Spleen (tissue), 11 donors: ENCODE results near the gene DICER1. TPM values are rescaled to one million over a fixed set of nuclear protein-coding genes. Genes with fewer than 3 reads are reported as not detected.

Experiments
- DNase-seq: peaks from one replicate; pipeline ENCODE4 v3.0.0-alpha.2; 2020
- H3K27ac ChIP-seq, 8 donors: fragments of 200-600 bp; sonication (generic) in 7 of 8; 1 replicate in 4 of 8; 2 replicates in 4 of 8; pipeline versions ENCODE4 v1.5.0 to v1.8.0; 2016 to 2021; ENCODE audit warnings: inconsistent platforms in 4 of 8, mild to moderate bottlenecking in 4 of 8, moderate library complexity in 1 of 8
- H3K27me3 ChIP-seq, 7 donors: fragments of 200-600 bp; sonication (generic) in 6 of 7; replicated peaks in 1 of 7; 1 replicate in 4 of 7; 2 replicates in 3 of 7; pipeline versions ENCODE4 v1.5.0 to v1.8.0; 2016 to 2021; ENCODE audit warnings: inconsistent platforms in 3 of 7, mild to moderate bottlenecking in 1 of 7
- H3K36me3 ChIP-seq, 6 donors: fragments of 200-600 bp; sonication (generic) in 5 of 6; 1 replicate in 4 of 6; 2 replicates in 2 of 6; pipeline versions ENCODE4 v1.5.0 to v1.8.0; 2016 to 2021; ENCODE audit warnings: inconsistent platforms in 2 of 6
- H3K4me1 ChIP-seq, 6 donors: fragments of 200-600 bp; sonication (generic) in 5 of 6; 1 replicate in 3 of 6; 2 replicates in 3 of 6; pipeline versions ENCODE4 v1.5.0 to v1.8.0; 2016 to 2021; ENCODE audit warnings: inconsistent platforms in 3 of 6
- H3K4me3 ChIP-seq, 8 donors: fragments of 200-600 bp; sonication (generic) in 7 of 8; 1 replicate in 4 of 8; 2 replicates in 4 of 8; pipeline versions ENCODE4 v1.5.0 to v1.8.0; 2016 to 2021; ENCODE audit warnings: inconsistent platforms in 4 of 8, mild to moderate bottlenecking in 4 of 8, moderate library complexity in 2 of 8
- H3K9me3 ChIP-seq, 8 donors: fragments of 200-600 bp; sonication (generic) in 7 of 8; 1 replicate in 4 of 8; 2 replicates in 4 of 8; pipeline versions ENCODE4 v1.5.0 to v1.8.0; 2016 to 2021; ENCODE audit warnings: inconsistent platforms in 4 of 8
- CTCF ChIP-seq, 11 experiments: fragments of 200-600 bp in 7 of 11; fragments of 450-650 bp in 4 of 11; sonication (generic) in 4 of 11; IDR thresholded peaks in 8 of 11; conservative IDR thresholded peaks in 3 of 11; 1 replicate in 7 of 11; 2 replicates in 4 of 11; pipeline versions ENCODE4 v1.4.0 to v1.8.0; 2016 to 2021; ENCODE audit warnings: antibody characterized with exemption in 11 of 11, inconsistent platforms in 4 of 11, mild to moderate bottlenecking in 1 of 11
- POLR2A ChIP-seq, 3 donors: fragments of 450-650 bp; IDR thresholded peaks; one replicate each; pipeline ENCODE4 v1.5.1; 2017; ENCODE audit warnings: antibody characterized with exemption in 3 of 3, mild to moderate bottlenecking in 1 of 3
- POLR2AphosphoS5 ChIP-seq, 3 donors: sonication (generic); formaldehyde crosslinking; IDR thresholded peaks; one replicate each; pipeline ENCODE4 v1.5.1; 2017; ENCODE audit warnings: antibody characterized with exemption in 3 of 3
- WGBS, 5 donors: extraction: QIAGEN DNeasy Blood & Tissue Kit in 3 of 5; methylation state at CpG; one replicate each; pipeline versions ENCODE4 v1.1.5 to v1.1.7; 2013 to 2018; 5-methylcytosine and 5-hydroxymethylcytosine counted together
- intact Hi-C: fragments of 100-400 bp; cut with DNase I; formaldehyde crosslinking; loops from one replicate; pipeline ENCODE4 v1.15.0; 2023; ENCODE audit warnings: low total_unique reads
- polyA plus RNA-seq, 3 donors: library from polyadenylated mRNA; stranded (reverse); fragments of 200-250 nt; gene quantifications; one replicate each; pipeline ENCODE4 v1.2.1, GENCODE V29; 2013
- total RNA-seq, 7 donors: library from RNA; depleted of rRNA in 3 of 7; stranded (reverse); fragments of >200 nt in 3 of 7; fragmentation: NEBNext Ultra II Directional in 4 of 7; extraction: Animal tissue kit (Norgen Biotek cat#: 25700) in 4 of 7; gene quantifications; one replicate each; pipeline versions ENCODE4 v1.1.0 to v1.2.1, GENCODE V29; 2016 to 2021
- donor health status: healthy with polysubstance abuse.
- donor health status: DM: no; HTN: no; CAD: no; lungs with moderate emphysema.
- donor health status: DM: no; HTN: no; CAD: no.
- donor health status: Bipolar disorder and iron deficiency.
- donor health status: healthy.
- donor health status: DM: no; HTN: no; CAD: no.
- donor health status: DM: yes; HTN: yes; CAD: no.

DICER1 gene
- total and polyA plus RNA-seq, 10 donors: 7.1 to 124 (median 73.5) TPM

- 67 to 85% (median 82%) methylated on average over 10 of the region's 10 CpGs for WGBS, 5 donors
- no peak for TF ChIP-seq CTCF (IDR thresholded peaks at IDR 0.05 in 8 of 11, conservative IDR thresholded peaks at IDR 0.05 in 3 of 11)
- TF ChIP-seq POLR2A (IDR thresholded peaks at IDR 0.05): no peak
- peak in 2 of 3 donors; percentile 24 to 26 for TF ChIP-seq POLR2AphosphoS5 (IDR thresholded peaks at IDR 0.05)
- Histone ChIP-seq H3K36me3 (peaks cover 0 to 10% (median 0%) of the 10 kb centered on the region in 6 donors), H3K9me3 (peaks cover 8 to 25% (median 21%) of the 10 kb centered on the region in 8 donors), H3K27me3 (no peaks in the 10 kb centered on the region), H3K4me1 (peaks cover 24 to 89% (median 71%) of the 10 kb centered on the region in 6 donors), H3K27ac (peak overlapping the region in 4 of 8 donors; percentile 16 to 58 (median 43)), H3K4me3 (no peak overlapping the region)
- peak; percentile 64 for DNase-seq
- intact Hi-C loops: no loop called here
Observed at GRCh38 chr14:95146079-95146771, 11.1 kb downstream of the DICER1 start.

GRCh38 chr14:95144849-95145248 lies 12.5 kb downstream of the DICER1 start:
- 71 to 100% (median 96%) methylated on average over 2 of the region's 2 CpGs for WGBS, 5 donors
- intact Hi-C loops: no loop called here
- DNase-seq: no peak
- Histone ChIP-seq H3K4me3 (no peak overlapping the region), H3K4me1 (peaks cover 33 to 89% (median 73%) of the 10 kb centered on the region in 6 donors), H3K9me3 (peaks cover 8 to 25% (median 21%) of the 10 kb centered on the region in 8 donors), H3K36me3 (peaks cover 0 to 10% (median 0%) of the 10 kb centered on the region in 6 donors), H3K27me3 (no peaks in the 10 kb centered on the region), H3K27ac (peak overlapping the region in 6 of 8 donors; percentile 73 to 85 (median 77))
- TF ChIP-seq POLR2A (IDR thresholded peaks at IDR 0.05): no peak
- no peak for TF ChIP-seq POLR2AphosphoS5 (IDR thresholded peaks at IDR 0.05)
- no peak for TF ChIP-seq CTCF (IDR thresholded peaks at IDR 0.05 in 8 of 11, conservative IDR thresholded peaks at IDR 0.05 in 3 of 11)

- peaks cover 36 to 89% (median 79%) of the 10 kb centered on the region in 6 donors for H3K4me1 ChIP-seq
Observed at GRCh38 chr14:95143808-95144620, 13.3 kb downstream of the DICER1 start.

More at GRCh38 chr14:95143808-95144620, 13.3 kb downstream of the DICER1 start:
- no peak for DNase-seq
- Histone ChIP-seq H3K9me3 (peaks cover 8 to 25% (median 21%) of the 10 kb centered on the region in 8 donors), H3K4me3 (peak overlapping the region in 2 of 8 donors; percentile 10 to 37), H3K36me3 (peaks cover 0 to 15% (median 0%) of the 10 kb centered on the region in 6 donors), H3K27me3 (no peaks in the 10 kb centered on the region), H3K27ac (peak overlapping the region in 7 of 8 donors; percentile 73 to 85 (median 77))
- 53 to 60% (median 59%) methylated on average over 4 of the region's 4 CpGs for WGBS, 5 donors
- intact Hi-C loops: no loop called here
- TF ChIP-seq POLR2AphosphoS5 (IDR thresholded peaks at IDR 0.05): no peak
- no peak for TF ChIP-seq POLR2A (IDR thresholded peaks at IDR 0.05)
- no peak for TF ChIP-seq CTCF (IDR thresholded peaks at IDR 0.05 in 8 of 11, conservative IDR thresholded peaks at IDR 0.05 in 3 of 11)
